Measurements from ENCODE around the gene PMM2. TPM values are rescaled to one million over a fixed set of nuclear protein-coding genes. Genes with fewer than 3 reads are reported as not detected.
A peak's percentile ranks its signal among the peaks of the same experiment; 100 is the strongest.

The PMM2 gene
- total and polyA plus RNA-seq, 9 of the 15 experiments (the other 6 are each of a cell fraction or from before 2014, with no cell fraction given): 5.6 to 42.7 (median 25.9) TPM

DNA sequence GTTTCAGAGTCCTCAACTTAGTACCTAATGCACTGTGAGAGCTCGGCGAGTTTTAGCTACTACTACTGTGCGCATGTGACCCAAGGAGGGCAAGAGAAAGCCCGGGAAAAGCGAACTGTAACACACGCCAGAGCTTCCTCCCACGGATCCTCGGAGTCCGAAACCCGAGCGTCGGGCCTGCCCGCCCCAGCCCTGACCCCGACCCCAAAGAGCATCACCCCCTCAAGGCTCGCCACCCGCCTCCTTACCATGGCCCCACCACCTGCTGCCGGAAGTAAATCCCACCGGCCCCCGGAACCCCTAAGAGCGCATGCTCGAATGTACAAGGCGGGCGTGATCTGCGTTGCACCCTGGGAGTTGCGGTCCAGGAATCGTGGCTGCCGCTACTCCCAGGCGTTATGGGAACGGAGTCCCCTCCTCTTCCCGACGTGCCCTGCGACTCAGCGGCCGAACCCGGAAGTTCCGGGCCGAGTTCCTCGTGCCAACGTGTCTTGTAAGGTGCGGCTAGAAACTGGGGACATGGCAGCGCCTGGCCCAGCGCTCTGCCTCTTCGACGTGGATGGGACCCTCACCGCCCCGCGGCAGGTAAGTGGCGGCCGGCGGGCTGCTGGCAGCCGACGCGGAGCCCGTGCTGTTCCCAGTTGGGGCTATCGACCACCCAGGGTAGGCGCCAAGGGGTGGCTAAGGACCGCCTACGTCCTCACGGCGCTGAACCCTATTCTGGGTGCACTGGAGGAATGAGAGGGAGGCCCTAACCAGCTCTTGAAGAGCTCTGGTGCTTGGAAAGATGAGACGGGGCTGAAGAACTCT is at the start of gene PMM2, which contains the start of gene TMEM186 (continued):
- TF ChIP-seq ZNF12 (CRISPR knock-in tag; IDR thresholded peaks at IDR 0.05) (peak; percentile 64; the same call in 1 of the 2 replicates), CBFA2T3 (IDR thresholded peaks at IDR 0.05) (no peak), CBX5 (IDR thresholded peaks at IDR 0.05; ENCODE audit: borderline replicate concordance, low read depth) (no peak), ZBTB1 (CRISPR knock-in tag; IDR thresholded peaks at IDR 0.05; ENCODE audit: borderline replicate concordance, low read depth) (peak; percentile 80; the same call in 1 of the 2 replicates), FOXJ2 (tag; IDR thresholded peaks at IDR 0.05) (peak; percentile 88), FOSL1 (tag; conservative IDR thresholded peaks at IDR 0.05) (no peak), HOXB6 (CRISPR knock-in tag; IDR thresholded peaks at IDR 0.05; ENCODE audit: borderline replicate concordance) (no peak), CBX2 (IDR thresholded peaks at IDR 0.05; ENCODE audit: insufficient read depth, low read length, poor library complexity, severe bottlenecking) (no peak), ZNF79 (CRISPR knock-in tag; IDR thresholded peaks at IDR 0.05; ENCODE audit: low read depth) (no peak), ZNF232 (CRISPR knock-in tag; IDR thresholded peaks at IDR 0.05) (0 out of 2 replicates have a peak, but pooled peaks have one; percentile 27), TARDBP (IDR thresholded peaks at IDR 0.05) (no peak), ELF1 (tag; IDR thresholded peaks at IDR 0.05) (peak; percentile 98), MCM2 (IDR thresholded peaks at IDR 0.05; ENCODE audit: low read depth) (no peak), GABPB1 (CRISPR knock-in tag; IDR thresholded peaks at IDR 0.05) (peak; percentile 92), POLR2AphosphoS2 (IDR thresholded peaks at IDR 0.05; ENCODE audit: low read length) (no peak), KLF1 (tag; IDR thresholded peaks at IDR 0.05) (no peak), GATAD2B (IDR thresholded peaks at IDR 0.05; ENCODE audit: borderline replicate concordance) (no peak)
- TF ChIP-seq, protein P1, sequence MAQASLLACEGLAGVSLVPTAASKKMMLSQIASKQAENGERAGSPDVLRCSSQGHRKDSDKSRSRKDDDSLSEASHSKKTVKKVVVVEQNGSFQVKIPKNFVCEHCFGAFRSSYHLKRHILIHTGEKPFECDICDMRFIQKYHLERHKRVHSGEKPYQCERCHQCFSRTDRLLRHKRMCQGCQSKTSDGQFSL (CRISPR knock-in tag; IDR thresholded peaks at IDR 0.05): no peak
- TF ChIP-seq, protein P1 (tag; IDR thresholded peaks at IDR 0.05): no peak
- TF ChIP-seq, protein P2, sequence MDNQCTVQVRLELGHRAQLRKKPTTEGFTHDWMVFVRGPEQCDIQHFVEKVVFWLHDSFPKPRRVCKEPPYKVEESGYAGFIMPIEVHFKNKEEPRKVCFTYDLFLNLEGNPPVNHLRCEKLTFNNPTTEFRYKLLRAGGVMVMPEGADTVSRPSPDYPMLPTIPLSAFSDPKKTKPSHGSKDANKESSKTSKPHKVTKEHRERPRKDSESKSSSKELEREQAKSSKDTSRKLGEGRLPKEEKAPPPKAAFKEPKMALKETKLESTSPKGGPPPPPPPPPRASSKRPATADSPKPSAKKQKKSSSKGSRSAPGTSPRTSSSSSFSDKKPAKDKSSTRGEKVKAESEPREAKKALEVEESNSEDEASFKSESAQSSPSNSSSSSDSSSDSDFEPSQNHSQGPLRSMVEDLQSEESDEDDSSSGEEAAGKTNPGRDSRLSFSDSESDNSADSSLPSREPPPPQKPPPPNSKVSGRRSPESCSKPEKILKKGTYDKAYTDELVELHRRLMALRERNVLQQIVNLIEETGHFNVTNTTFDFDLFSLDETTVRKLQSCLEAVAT (IDR thresholded peaks at IDR 0.05): no peak
- TF ChIP-seq, protein P3, sequence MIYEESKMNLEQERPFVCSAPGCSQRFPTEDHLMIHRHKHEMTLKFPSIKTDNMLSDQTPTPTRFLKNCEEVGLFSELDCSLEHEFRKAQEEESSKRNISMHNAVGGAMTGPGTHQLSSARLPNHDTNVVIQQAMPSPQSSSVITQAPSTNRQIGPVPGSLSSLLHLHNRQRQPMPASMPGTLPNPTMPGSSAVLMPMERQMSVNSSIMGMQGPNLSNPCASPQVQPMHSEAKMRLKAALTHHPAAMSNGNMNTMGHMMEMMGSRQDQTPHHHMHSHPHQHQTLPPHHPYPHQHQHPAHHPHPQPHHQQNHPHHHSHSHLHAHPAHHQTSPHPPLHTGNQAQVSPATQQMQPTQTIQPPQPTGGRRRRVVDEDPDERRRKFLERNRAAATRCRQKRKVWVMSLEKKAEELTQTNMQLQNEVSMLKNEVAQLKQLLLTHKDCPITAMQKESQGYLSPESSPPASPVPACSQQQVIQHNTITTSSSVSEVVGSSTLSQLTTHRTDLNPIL (CRISPR knock-in tag; IDR thresholded peaks at IDR 0.05): no peak
- TF ChIP-seq, protein P4, sequence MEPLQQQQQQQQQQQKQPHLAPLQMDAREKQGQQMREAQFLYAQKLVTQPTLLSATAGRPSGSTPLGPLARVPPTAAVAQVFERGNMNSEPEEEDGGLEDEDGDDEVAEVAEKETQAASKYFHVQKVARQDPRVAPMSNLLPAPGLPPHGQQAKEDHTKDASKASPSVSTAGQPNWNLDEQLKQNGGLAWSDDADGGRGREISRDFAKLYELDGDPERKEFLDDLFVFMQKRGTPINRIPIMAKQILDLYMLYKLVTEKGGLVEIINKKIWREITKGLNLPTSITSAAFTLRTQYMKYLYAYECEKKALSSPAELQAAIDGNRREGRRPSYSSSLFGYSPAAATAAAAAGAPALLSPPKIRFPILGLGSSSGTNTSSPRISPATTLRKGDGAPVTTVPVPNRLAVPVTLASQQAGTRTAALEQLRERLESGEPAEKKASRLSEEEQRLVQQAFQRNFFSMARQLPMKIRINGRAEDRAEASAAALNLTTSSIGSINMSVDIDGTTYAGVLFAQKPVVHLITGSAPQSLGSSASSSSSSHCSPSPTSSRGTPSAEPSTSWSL (CRISPR knock-in tag; IDR thresholded peaks at IDR 0.05; ENCODE audit: borderline replicate concordance): no peak
- TF ChIP-seq, protein P5, sequence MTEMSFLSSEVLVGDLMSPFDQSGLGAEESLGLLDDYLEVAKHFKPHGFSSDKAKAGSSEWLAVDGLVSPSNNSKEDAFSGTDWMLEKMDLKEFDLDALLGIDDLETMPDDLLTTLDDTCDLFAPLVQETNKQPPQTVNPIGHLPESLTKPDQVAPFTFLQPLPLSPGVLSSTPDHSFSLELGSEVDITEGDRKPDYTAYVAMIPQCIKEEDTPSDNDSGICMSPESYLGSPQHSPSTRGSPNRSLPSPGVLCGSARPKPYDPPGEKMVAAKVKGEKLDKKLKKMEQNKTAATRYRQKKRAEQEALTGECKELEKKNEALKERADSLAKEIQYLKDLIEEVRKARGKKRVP (CRISPR knock-in tag; IDR thresholded peaks at IDR 0.05): no peak

Data from K562 (cell line).